ENCODE measurements around the gene CORO1C. TPM values are rescaled to one million over a fixed set of nuclear protein-coding genes. Genes with fewer than 3 reads are reported as not detected.

CORO1C gene
- total RNA-seq, 1 experiment from 2014 or later = 208 TPM

DNA sequence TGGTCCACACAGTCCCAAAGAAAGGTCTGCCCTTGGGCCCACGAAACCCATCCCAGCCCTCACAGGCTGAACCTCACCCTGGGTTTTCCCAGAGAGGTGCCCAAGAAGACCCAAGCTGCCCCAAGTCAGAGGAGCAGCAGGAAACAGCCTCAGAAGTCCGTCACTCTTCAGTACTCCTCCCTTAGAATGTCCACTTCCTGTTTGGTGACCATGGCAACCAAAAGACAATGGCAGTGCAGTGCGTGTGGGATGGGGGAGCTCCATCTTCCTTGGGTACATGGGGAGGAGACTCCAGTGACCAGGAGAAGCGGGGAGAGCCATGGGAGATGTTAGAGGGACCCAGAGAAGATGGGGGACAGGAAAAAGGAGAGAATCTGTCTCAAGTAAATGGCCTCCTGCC is 108.9 kb downstream of the CORO1C start:
- POLR2A ChIA-PET (ENCODE audit: low non-redundant PET) = no interaction called here
- intact Hi-C loops (cut with micrococcal nuclease; ENCODE audit: unreplicated experiment) = no loop called here
- peak; percentile 58 for DNase-seq (ENCODE audit: low spot score)
- Histone ChIP-seq H3K9me3 (ENCODE audit: low read depth, low read length, poor library complexity, severe bottlenecking) (no peaks in the 10 kb centered on the region), H3K4me3 (ENCODE audit: low read depth, low read length, poor library complexity, severe bottlenecking) (no peak overlapping the region), H3K36me3 (ENCODE audit: insufficient read depth, low read length, poor library complexity, severe bottlenecking) (no peaks in the 10 kb centered on the region), H3K27me3 (replicated peaks; ENCODE audit: insufficient read depth, low read depth, low read length, poor library complexity) (no peaks in the 10 kb centered on the region), H3K4me1 (ENCODE audit: insufficient read depth, low read length, poor library complexity, severe bottlenecking) (peaks cover under 1% of the 10 kb centered on the region), H3K27ac (ENCODE audit: low read depth, low read length, poor library complexity, severe bottlenecking) (no peak overlapping the region)
- CTCF ChIA-PET = interaction anchor here (1.0 kb wide), 1 partner anchor 182 kb away, joined by 3 read pairs; no protein-coding TSS in a partner anchor
- TF ChIP-seq EZH2 (IDR thresholded peaks at IDR 0.05; ENCODE audit: borderline replicate concordance, low read depth, low read length, poor library complexity, severe bottlenecking) = no peak
- TF ChIP-seq, protein P1, sequence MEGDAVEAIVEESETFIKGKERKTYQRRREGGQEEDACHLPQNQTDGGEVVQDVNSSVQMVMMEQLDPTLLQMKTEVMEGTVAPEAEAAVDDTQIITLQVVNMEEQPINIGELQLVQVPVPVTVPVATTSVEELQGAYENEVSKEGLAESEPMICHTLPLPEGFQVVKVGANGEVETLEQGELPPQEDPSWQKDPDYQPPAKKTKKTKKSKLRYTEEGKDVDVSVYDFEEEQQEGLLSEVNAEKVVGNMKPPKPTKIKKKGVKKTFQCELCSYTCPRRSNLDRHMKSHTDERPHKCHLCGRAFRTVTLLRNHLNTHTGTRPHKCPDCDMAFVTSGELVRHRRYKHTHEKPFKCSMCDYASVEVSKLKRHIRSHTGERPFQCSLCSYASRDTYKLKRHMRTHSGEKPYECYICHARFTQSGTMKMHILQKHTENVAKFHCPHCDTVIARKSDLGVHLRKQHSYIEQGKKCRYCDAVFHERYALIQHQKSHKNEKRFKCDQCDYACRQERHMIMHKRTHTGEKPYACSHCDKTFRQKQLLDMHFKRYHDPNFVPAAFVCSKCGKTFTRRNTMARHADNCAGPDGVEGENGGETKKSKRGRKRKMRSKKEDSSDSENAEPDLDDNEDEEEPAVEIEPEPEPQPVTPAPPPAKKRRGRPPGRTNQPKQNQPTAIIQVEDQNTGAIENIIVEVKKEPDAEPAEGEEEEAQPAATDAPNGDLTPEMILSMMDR (conservative IDR thresholded peaks at IDR 0.05; ENCODE audit: low read depth, low read length) = no peak
- no TSS peak for BruUV-seq (replicated peaks)

DNA sequence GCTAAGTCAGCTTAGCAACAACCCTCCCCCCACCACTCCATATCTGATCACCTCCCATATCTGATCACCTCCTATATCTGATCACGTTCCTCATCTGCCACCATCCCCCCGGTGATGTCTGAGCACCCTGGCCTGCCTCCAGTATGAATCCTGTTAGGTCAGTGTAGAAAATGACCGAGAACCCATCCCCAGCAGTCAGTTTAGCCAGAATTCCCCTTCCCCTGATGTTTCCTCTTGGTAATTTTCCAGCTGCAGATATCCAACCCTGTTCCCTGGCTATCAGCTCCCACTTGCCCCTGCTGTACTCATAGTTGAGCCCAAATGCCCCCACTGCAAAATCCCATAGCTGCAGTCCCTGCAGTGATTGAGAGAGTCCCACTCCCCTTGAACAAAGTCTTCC is 110.2 kb downstream of the CORO1C start:
- no peak overlapping the region for H3K4me3 ChIP-seq (ENCODE audit: low read depth, low read length, poor library complexity, severe bottlenecking)
- no peak overlapping the region for H3K27ac ChIP-seq (ENCODE audit: low read depth, low read length, poor library complexity, severe bottlenecking)
- H3K36me3 ChIP-seq (ENCODE audit: insufficient read depth, low read length, poor library complexity, severe bottlenecking) = no peaks in the 10 kb centered on the region
- H3K4me1 ChIP-seq (ENCODE audit: insufficient read depth, low read length, poor library complexity, severe bottlenecking) = peaks cover 8% of the 10 kb centered on the region
- BruUV-seq (replicated peaks) = no TSS peak
- ChIA-PET POLR2A (ENCODE audit: low non-redundant PET) (no interaction called here), CTCF (no interaction called here)
- TF ChIP-seq, protein P1 (conservative IDR thresholded peaks at IDR 0.05; ENCODE audit: low read depth, low read length) = no peak
- TF ChIP-seq EZH2 (IDR thresholded peaks at IDR 0.05; ENCODE audit: borderline replicate concordance, low read depth, low read length, poor library complexity, severe bottlenecking) = no peak
- intact Hi-C loops (cut with micrococcal nuclease; ENCODE audit: unreplicated experiment) = no loop called here
- H3K9me3 ChIP-seq (ENCODE audit: low read depth, low read length, poor library complexity, severe bottlenecking) = no peaks in the 10 kb centered on the region
- no peaks in the 10 kb centered on the region for H3K27me3 ChIP-seq (replicated peaks; ENCODE audit: insufficient read depth, low read depth, low read length, poor library complexity)
- no peak for DNase-seq (ENCODE audit: low spot score)

DNA sequence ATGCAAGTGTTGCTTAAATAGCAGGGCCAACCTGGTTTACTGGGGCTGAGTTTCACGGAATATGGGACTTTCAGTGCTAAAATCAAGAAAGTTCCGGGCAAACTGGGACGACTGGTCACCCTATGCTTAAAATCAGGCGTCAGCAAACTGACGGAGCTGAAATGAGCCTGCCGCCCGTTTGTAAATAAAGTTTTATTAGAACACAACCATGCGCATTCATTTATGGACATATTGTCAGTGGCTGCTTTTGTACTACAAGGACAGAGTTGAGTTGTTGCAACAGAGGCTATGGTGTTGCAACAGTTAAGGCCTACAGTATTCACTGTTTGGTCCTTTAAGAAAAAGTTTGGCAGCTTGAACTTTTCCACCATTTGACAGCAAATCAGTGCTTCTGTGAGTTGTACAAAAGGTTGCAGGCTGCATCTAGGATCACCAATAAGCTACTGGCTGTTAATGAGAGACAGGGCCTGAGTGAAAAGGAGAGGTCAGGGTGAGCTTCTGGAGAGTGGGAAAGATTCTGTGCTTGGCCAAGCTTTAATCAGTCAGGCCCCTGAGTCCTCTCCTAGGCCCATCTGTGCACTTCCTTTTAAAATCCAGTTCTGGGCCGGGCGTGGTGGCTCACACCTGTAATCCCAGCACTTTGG is 111.0 kb downstream of the CORO1C start:
- H3K36me3 ChIP-seq (ENCODE audit: insufficient read depth, low read length, poor library complexity, severe bottlenecking) = no peaks in the 10 kb centered on the region
- H3K27me3 ChIP-seq (replicated peaks; ENCODE audit: insufficient read depth, low read depth, low read length, poor library complexity) = no peaks in the 10 kb centered on the region
- TF ChIP-seq EZH2 (IDR thresholded peaks at IDR 0.05; ENCODE audit: borderline replicate concordance, low read depth, low read length, poor library complexity, severe bottlenecking) = no peak
- TF ChIP-seq, protein P1 (conservative IDR thresholded peaks at IDR 0.05; ENCODE audit: low read depth, low read length) = no peak
- H3K9me3 ChIP-seq (ENCODE audit: low read depth, low read length, poor library complexity, severe bottlenecking) = no peaks in the 10 kb centered on the region
- ChIA-PET POLR2A (ENCODE audit: low non-redundant PET) (no interaction called here), CTCF (interaction anchor here (0.5 kb wide), 1 partner anchor 27 kb away, joined by 6 read pairs; no protein-coding TSS in a partner anchor)
- H3K27ac ChIP-seq (ENCODE audit: low read depth, low read length, poor library complexity, severe bottlenecking) = no peak overlapping the region
- intact Hi-C loops (cut with micrococcal nuclease; ENCODE audit: unreplicated experiment) = no loop called here
- H3K4me1 ChIP-seq (ENCODE audit: insufficient read depth, low read length, poor library complexity, severe bottlenecking) = peaks cover 8% of the 10 kb centered on the region
- BruUV-seq (replicated peaks) = no TSS peak
- H3K4me3 ChIP-seq (ENCODE audit: low read depth, low read length, poor library complexity, severe bottlenecking) = no peak overlapping the region
- no peak for DNase-seq (ENCODE audit: low spot score)
